ENCODE results near the gene HLA-DRA. TPM values are rescaled to one million over a fixed set of nuclear protein-coding genes. Genes with fewer than 3 reads are reported as not detected.
A peak's percentile ranks its signal among the peaks of the same experiment; 100 is the strongest.

The HLA-DRA gene
- total RNA-seq (1,000 to 10,000 TPM in 1 of 9 donors, 100 to 1,000 TPM in 2, 10 to 100 TPM in 6; 20.0 to 1,108 (median 87.0) TPM), polyA plus RNA-seq (10 to 100 TPM; 57.1 to 65.7 TPM)
- long read RNA-seq, donor 1, transcript HLA-DRA-202 (5 exons, 1,280 nt): major isoform, 20 of 23 reads
- long read RNA-seq, donor 1, partial matches to known transcripts: 3 of 23 reads
- long read RNA-seq, donor 1, other reads (novel, unspliced or antisense): 0 of 23 reads
- long read RNA-seq, donor 2, transcript HLA-DRA-202 (5 exons, 1,280 nt): major isoform, 68 of 71 reads
- long read RNA-seq, donor 2, partial matches to known transcripts: 1 of 71 reads
- long read RNA-seq, donor 2, other reads (novel, unspliced or antisense): 2 of 71 reads
- long read RNA-seq, donor 3, transcript HLA-DRA-202 (5 exons, 1,280 nt): major isoform, 30 of 36 reads
- long read RNA-seq, donor 3, partial matches to known transcripts: 6 of 36 reads
- long read RNA-seq, donor 3, other reads (novel, unspliced or antisense): 0 of 36 reads

DNA sequence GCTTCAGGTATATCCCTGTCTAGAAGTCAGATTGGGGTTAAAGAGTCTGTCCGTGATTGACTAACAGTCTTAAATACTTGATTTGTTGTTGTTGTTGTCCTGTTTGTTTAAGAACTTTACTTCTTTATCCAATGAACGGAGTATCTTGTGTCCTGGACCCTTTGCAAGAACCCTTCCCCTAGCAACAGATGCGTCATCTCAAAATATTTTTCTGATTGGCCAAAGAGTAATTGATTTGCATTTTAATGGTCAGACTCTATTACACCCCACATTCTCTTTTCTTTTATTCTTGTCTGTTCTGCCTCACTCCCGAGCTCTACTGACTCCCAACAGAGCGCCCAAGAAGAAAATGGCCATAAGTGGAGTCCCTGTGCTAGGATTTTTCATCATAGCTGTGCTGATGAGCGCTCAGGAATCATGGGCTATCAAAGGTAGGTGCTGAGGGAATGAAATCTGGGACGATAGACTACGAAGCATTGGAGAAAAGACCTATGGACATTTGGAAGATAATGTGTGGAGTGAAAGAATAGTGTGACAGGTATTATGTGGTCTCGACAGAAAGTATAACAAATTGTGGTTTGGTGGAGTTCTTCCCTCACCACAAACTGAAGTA is at the start of gene HLA-DRA:
HLA-DRA (plus strand) TSS at position 286 of the 613 bp plus-strand sequence; CDS start at position 350, 64 bp downstream.
- ATAC-seq (peak; percentile 75 to 90 (median 84)), DNase-seq (peak in 2 of 5 donors; percentile 26 to 55)
- H3K36me3 ChIP-seq: peaks cover 0 to 35% (median 8%) of the 10 kb centered on the region in 9 donors
- intact Hi-C loops (cut with DNase I): loop anchor here in 1 of 10 donors (10.0 kb wide), 1 partner anchor 145 kb away; the partner anchor contains the start of gene HLA-DRB1
- 27 to 30% (median 29%) methylated on average over 9 of the region's 9 CpGs for WGBS, 4 donors
- TF ChIP-seq CTCF (IDR thresholded peaks at IDR 0.05) (no peak), POLR2A (IDR thresholded peaks at IDR 0.05) (peak in 1 of 2 donors; percentile 24)
- H3K27me3 ChIP-seq: peaks cover 0 to 2% (median 0%) of the 10 kb centered on the region in 9 donors
- peak within 1 kb of the TSS; percentile 9 to 68 (median 56) for H3K4me3 ChIP-seq
- H3K9me3 ChIP-seq: no peaks in the 10 kb centered on the region
- peaks cover 0 to 46% (median 0%) of the 10 kb centered on the region in 12 donors for H3K4me1 ChIP-seq
- H3K27ac ChIP-seq: peak within 1 kb of the TSS in 11 of 12 donors; percentile 2 to 94 (median 79)

- H3K4me1 ChIP-seq: peaks cover 0 to 15% (median 0%) of the 10 kb centered on the region in 12 donors
- peaks cover 0 to 9% (median 0%) of the 10 kb centered on the region in 9 donors for H3K27me3 ChIP-seq
- H3K36me3 ChIP-seq: no peaks in the 10 kb centered on the region
- no peaks in the 10 kb centered on the region for H3K9me3 ChIP-seq
- DNase-seq: no peak
- H3K4me3 ChIP-seq: no peak overlapping the region
- 81 to 88% (median 84%) methylated on average over 6 of the region's 6 CpGs for WGBS, 4 donors
- no peak for ATAC-seq
- H3K27ac ChIP-seq: no peak overlapping the region
- TF ChIP-seq POLR2A (IDR thresholded peaks at IDR 0.05): no peak
- intact Hi-C loops (cut with DNase I): loop anchor here in 5 of 10 donors (5.0 to 10.0 kb wide), 3 partner anchors 134 to 147 kb away; no protein-coding TSS in a partner anchor
These were observed 48.2 kb upstream of the HLA-DRA start for GRCh38 chr6:32391505-32391904.

- no peaks in the 10 kb centered on the region for H3K36me3 ChIP-seq
- DNase-seq: peak in 3 of 5 donors; percentile 30 to 58 (median 31)
- H3K4me1 ChIP-seq: peaks cover 0 to 15% (median 0%) of the 10 kb centered on the region in 12 donors
- peak; percentile 81 to 99 (median 89) for ATAC-seq
- no peaks in the 10 kb centered on the region for H3K9me3 ChIP-seq
- 48 to 57% (median 52%) methylated on average over 7 of the region's 7 CpGs for WGBS, 4 donors
- no peak overlapping the region for H3K4me3 ChIP-seq
- TF ChIP-seq CTCF (IDR thresholded peaks at IDR 0.05) (peak in 2 of 12 donors; percentile 16 to 42), POLR2A (IDR thresholded peaks at IDR 0.05) (peak in 1 of 2 donors; percentile 14)
- H3K27me3 ChIP-seq: peaks cover 0 to 14% (median 0%) of the 10 kb centered on the region in 9 donors
- intact Hi-C loops (cut with DNase I): loop anchor here in 6 of 10 donors (1.0 to 10.0 kb wide), 4 partner anchors 137 to 149 kb away; no protein-coding TSS in a partner anchor
- peak overlapping the region in 11 of 12 donors; percentile 4 to 83 (median 53) for H3K27ac ChIP-seq
These were observed 45.8 kb upstream of the HLA-DRA start for GRCh38 chr6:32393665-32394420.

- ATAC-seq: no peak
- intact Hi-C loops (cut with DNase I): loop anchor here in 1 of 10 donors (10.0 kb wide), 1 partner anchor 151 kb away; no protein-coding TSS in a partner anchor
These were observed 43.7 kb upstream of the HLA-DRA start for GRCh38 chr6:32396028-32396427.

More at GRCh38 chr6:32396028-32396427, 43.7 kb upstream of the HLA-DRA start:
- no peak for DNase-seq
- TF ChIP-seq CTCF (IDR thresholded peaks at IDR 0.05) (no peak), POLR2A (IDR thresholded peaks at IDR 0.05) (no peak)
- Histone ChIP-seq H3K27me3 (peaks cover 0 to 16% (median 0%) of the 10 kb centered on the region in 9 donors), H3K27ac (no peak overlapping the region), H3K9me3 (no peaks in the 10 kb centered on the region), H3K4me3 (no peak overlapping the region), H3K36me3 (no peaks in the 10 kb centered on the region), H3K4me1 (peaks cover 0 to 15% (median 0%) of the 10 kb centered on the region in 12 donors)
- WGBS, 4 donors: 86 to 96% (median 93%) methylated on average over 9 to 10 of the region's 10 CpGs
